Fibroblast of the aortic adventitia (primary cell): ENCODE data around the gene LASP1NB.

Experiments
- DNase-seq: peaks from one replicate; pipeline ENCODE4 v3.0.0-alpha.2; 2010; ENCODE audit warnings: low read depth
- H3K4me3 ChIP-seq: 2 replicates; pipeline ENCODE4 v1.5.1; 2011; ENCODE audit warnings: low read depth, mild to moderate bottlenecking, control low read depth, low read length, moderate library complexity
- TF ChIP-seq, protein P1 (sequence below): IDR thresholded peaks from 2 replicates; pipeline ENCODE4 v1.5.1; 2011; ENCODE audit warnings: mild to moderate bottlenecking, low read length, control low read depth, inconsistent platforms; ENCODE audit not compliant: insufficient read depth

Gene LASP1NB

DNA sequence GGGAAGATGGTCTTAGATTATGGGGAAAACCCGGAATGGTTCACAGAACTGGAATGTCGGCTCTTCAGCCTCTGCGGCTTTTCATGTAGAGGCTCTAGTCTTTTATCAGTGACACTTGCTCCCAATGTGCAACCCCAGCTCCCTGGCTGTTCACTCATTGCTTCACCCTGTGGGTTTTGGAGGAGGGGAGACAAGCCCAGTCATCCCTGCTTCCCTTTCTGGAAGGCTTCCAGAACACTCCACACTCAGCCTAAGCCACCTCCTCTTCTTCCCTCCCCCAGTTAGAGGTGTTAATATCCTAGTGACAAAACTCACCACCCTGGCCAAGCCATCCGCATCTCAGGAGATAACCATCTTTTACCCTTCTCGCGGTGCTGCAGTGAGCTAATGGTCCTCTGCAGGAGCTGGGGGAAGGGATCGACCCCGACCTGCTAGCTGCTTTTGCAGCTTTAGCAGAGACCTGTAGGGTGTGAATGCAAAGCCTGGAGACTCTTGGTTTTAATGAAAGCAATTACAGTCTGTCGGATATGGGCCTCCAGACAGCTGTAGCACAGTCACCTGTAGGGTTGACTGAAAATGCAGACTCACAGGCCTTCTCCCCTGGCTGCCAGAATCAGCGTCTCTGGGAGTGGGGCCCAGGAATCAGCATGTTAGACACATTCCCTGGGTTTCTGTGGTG lies 24.3 kb upstream of the LASP1NB start:
- peak; percentile 98 for DNase-seq
- no peak overlapping the region for H3K4me3 ChIP-seq
- TF ChIP-seq, protein P1, sequence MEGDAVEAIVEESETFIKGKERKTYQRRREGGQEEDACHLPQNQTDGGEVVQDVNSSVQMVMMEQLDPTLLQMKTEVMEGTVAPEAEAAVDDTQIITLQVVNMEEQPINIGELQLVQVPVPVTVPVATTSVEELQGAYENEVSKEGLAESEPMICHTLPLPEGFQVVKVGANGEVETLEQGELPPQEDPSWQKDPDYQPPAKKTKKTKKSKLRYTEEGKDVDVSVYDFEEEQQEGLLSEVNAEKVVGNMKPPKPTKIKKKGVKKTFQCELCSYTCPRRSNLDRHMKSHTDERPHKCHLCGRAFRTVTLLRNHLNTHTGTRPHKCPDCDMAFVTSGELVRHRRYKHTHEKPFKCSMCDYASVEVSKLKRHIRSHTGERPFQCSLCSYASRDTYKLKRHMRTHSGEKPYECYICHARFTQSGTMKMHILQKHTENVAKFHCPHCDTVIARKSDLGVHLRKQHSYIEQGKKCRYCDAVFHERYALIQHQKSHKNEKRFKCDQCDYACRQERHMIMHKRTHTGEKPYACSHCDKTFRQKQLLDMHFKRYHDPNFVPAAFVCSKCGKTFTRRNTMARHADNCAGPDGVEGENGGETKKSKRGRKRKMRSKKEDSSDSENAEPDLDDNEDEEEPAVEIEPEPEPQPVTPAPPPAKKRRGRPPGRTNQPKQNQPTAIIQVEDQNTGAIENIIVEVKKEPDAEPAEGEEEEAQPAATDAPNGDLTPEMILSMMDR: no peak

DNA sequence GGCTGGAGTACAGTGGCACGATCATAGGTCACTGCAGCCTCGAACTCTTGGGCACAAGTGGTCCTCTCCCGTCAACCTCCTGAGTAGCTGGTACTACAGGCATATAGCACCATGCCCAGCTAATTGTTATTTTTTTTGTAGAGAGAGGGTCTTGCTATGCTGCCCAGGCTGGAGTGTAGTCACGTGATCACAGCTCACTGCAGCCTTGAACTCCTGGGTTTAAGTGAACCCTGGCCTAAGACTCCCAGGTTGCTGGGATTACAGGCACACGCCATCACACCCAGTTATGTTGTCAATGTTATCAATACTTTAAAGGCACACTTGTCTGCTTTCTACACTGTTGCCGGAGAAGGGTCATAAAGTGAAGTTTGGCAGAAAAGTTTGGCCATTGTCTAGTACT lies 22.0 kb upstream of the LASP1NB start:
- TF ChIP-seq, protein P1: no peak
- no peak for DNase-seq
- H3K4me3 ChIP-seq: no peak overlapping the region

DNA sequence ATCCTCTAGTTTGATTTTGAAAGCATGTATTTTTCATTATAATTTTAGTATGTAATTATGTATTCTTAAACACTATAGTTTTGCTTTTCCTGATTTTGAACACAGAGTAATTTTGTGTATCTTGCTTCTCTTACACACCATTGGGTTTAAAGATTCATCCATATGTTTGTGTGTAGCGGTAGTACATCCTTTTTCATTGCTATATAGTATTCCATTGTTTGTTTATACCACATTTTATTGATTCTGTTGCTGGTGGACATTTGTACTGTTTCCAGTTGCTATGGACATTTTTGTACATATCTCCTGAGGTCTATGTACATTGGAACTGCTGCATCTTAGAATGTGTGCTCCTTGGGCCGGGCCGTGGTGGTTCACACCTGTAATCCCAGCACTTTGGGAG lies 20.5 kb upstream of the LASP1NB start:
- no peak overlapping the region for H3K4me3 ChIP-seq
- no peak for DNase-seq
- TF ChIP-seq, protein P1: no peak

DNA sequence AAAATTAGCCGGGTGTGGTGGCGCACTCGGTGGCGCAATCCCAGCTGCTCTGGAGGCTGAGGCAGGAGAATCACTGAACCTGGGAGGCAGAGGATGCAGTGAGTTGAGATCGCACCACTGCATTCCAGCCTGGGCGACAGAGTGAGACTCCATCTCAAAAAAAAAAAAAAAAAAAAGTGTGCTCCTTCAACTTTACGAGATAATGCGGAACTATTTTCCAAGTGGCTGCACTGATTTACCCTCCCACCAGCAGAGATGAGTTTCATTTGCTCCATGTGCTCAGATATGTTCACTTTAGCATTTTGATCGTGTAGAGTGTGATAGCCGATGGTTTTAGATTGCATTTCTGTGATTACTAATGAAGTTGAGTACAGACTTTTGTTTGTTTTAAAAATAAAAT lies 20.0 kb upstream of the LASP1NB start:
- H3K4me3 ChIP-seq: no peak overlapping the region
- DNase-seq: no peak
- TF ChIP-seq, protein P1: no peak

DNA sequence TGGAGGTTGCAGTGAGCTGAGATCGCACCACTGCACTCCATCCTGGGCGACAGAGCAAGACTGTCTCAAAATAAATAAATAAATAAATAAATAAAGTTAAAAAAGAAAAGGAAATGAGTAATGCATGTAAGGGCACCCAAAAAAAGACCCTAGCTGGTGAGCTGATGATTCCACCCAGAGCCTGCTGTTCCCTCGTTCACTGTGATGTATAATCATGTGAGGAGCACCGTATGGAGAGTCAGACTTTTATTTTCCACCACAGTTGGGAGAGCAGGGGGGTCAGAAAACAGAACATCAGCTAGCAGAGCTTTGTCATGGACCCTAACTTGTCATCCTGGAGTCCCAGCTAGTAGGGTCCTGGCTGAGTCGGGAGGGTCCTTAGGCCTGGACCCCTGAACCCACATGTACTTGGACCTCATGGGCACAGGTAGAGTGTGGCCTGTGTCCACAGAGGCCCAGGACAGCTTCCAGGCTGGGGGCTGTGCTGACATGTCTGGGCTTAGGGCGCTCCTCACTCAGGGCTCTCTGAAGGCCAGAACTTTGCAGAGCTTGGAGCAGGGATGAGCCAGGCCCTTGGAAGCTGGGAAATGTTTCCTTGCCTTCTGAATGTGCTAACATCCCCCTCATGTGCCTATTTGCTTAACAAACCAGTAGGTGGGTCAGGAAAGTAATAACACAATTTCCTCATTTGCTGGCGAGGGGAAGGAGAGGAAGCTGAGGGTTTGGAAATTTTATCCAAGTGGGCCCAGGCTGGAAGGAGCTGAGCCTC lies 18.8 kb upstream of the LASP1NB start:
- TF ChIP-seq, protein P1: no peak
- no peak overlapping the region for H3K4me3 ChIP-seq
- no peak for DNase-seq

DNA sequence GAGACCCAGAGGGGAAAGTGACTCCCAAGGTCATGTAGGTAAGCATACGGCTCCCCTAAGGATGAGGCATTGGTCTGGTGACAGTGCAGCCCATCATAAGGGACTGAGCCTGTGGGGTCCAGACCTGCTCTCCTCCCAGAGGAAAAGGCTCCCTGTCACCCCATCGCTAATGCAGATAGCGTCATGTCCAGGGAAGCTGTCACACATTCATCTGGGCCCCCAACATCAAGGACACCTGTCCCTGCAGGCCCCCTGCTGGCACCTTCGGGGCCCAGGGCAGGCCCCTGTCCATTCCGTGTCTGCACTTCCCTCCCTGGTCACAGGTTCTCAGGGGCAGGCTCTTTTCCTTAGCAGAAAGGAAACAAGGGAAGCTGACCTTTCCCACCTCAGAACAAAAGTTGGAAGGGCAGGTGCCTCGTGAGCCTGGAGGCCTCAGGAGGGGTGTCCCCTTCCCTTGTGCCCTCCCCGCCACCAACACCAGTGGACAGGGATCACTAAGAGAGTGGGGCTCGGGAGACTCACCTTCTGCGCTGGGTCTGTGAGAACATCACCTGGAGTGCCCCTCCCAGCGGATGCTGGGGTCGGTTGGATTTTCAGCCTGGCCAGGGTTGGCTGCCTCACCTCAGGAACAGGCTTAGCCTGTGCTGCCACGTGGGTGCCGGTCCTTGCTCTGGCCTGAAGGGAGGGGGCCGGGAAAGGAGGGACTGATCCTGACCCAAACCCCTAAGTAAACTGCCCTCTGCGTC lies 17.3 kb upstream of the LASP1NB start:
- TF ChIP-seq, protein P1: no peak
- no peak overlapping the region for H3K4me3 ChIP-seq
- no peak for DNase-seq
